RCC 7860 (cell line): Measurements from ENCODE around the gene AK8.

Experiments
- DNase-seq: peaks from one replicate; pipeline ENCODE4 v3.0.0-alpha.2; 2015; ENCODE audit warnings: low spot score
- FAIRE-seq: peaks from 2 replicates; lab custom pipeline; 2012; peaks lifted over from hg19 to GRCh38; lab: Jason Lieb, UNC

Gene AK8

DNA sequence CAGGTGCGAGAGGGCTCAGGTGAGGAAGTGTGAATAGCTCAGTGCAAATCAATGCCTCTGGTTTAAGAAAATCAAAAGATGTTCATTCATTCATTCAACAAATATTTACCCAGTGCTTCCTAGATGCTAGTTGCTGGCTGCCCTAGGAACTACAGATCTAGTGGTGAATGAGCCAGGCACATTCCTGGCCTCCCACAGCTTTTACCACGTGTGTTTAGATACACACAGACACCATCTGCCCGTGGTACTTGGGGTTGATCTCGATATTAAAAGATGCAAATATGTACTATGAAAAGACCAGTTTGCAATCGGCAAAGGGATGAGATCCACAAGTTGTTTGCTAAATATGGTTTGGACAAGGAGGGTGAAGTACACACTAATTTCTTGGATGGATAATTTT lies 129.6 kb downstream of the AK8 start:
- FAIRE-seq (no peak), DNase-seq (no peak)

GRCh38 chr9:132745756-132746709 lies 132.1 kb downstream of the AK8 start:
- FAIRE-seq (no peak), DNase-seq (no peak)

- no peak for FAIRE-seq
- DNase-seq: no peak
Measured at GRCh38 chr9:132744881-132745755, 133.0 kb downstream of the AK8 start.

DNA sequence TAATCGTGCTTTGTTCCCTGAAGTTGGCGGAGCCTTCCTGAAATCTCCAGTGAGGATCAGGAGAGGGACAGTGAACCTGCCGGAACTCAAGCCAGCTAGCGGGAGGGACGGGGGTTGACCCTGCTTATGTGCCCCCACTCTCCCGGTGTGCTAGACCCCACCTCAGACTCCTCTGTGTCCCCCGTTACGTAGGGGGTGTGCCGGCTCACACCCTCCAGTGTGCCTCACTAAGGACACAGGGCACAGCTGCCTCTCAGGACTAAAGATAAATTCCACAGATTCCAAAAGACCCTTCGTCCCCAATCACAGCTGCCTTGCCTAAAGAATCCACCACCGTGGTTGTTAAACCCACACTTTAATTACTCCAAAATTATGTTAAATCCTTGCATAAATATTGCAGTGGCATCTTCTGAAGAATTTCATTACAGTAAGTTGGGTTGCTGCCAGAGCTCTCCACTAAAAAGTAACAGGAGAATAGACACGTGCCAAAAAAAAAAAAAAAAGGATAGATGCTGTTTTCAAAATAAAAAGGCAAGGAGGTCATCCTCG lies 134.1 kb downstream of the AK8 start:
- FAIRE-seq: no peak
- DNase-seq: no peak

- DNase-seq (no peak), FAIRE-seq (no peak)
Measured at GRCh38 chr9:132742821-132743311, 135.2 kb downstream of the AK8 start.

GRCh38 chr9:132740526-132741309 lies 137.4 kb downstream of the AK8 start:
- FAIRE-seq (no peak), DNase-seq (no peak)

DNA sequence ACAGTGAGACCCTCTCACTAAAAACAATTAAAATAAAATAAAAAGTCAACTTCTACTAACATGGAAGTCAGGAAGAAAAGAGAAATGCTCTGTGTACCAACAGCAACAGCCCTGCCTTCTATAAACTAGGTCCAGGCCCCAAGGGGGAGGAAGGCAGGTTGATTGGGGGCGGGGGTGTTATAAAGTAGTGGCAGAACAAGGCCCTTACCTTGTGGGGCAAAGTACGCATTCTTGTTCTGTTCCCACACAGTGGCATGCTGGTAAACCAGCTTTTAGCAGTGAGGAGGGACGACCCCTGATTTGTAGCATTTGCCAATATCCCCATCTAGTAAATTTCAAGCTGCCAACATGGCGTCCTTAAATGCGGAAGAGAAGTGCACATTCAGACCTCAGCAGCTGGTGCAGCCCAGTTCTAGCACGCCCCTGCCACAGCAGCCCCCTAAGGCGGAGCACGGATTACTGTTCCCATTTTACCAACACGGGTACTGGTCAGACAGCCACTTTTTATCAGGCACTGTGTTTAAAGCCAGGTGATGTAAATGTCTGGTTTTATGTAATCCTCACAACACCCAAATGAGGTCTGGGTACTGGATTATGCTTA lies 138.3 kb downstream of the AK8 start:
- FAIRE-seq: no peak
- DNase-seq: no peak

- no peak for DNase-seq
- no peak for FAIRE-seq
Measured at GRCh38 chr9:132733260-132733815, 144.7 kb downstream of the AK8 start.

DNA sequence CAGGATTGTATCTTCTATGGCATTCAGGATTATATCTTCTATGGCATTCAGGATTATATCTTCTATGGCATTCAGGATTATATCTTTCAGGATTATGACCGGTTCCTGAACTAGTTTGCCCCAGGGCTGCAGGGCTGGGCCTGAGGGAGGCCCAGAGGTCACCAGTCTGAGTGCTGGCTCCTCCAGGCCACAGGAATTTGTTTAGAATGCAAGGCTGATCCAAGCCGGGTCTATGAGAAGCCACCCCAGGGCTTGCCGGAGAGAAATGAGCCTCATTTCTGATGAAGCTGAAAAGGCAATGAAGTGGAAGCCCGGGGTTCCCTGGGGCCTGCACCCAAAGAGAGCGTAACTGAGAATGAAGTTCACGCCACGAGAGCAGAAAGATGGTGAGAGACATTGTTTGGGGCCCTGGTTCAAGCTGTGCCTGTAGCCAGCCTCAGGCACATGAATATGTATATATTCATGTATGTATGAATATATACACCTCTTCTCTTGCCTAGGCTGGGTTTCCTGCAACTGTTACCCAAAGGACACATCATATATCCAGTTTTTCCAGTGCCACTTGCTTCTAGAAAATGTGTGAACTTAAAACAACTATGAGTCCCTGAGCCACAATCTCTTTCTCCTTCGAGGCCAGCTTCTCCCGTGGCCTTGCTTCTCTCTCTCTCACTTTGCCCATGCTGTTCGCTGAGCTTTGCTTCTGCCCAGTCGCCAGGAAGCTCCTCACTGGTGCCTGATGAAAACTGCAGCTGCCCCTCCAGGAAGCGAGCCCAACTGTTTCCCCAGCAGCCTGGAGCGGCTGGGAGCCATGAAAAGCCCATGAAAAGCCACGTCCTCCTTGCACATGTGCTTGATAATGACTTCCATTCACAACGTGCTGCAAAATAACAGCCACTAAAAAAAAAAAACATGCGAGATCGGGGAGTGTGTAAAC lies 145.5 kb downstream of the AK8 start:
- FAIRE-seq (no peak), DNase-seq (no peak)

- DNase-seq (no peak), FAIRE-seq (no peak)
Measured at GRCh38 chr9:132731230-132731629, 146.9 kb downstream of the AK8 start.

DNA sequence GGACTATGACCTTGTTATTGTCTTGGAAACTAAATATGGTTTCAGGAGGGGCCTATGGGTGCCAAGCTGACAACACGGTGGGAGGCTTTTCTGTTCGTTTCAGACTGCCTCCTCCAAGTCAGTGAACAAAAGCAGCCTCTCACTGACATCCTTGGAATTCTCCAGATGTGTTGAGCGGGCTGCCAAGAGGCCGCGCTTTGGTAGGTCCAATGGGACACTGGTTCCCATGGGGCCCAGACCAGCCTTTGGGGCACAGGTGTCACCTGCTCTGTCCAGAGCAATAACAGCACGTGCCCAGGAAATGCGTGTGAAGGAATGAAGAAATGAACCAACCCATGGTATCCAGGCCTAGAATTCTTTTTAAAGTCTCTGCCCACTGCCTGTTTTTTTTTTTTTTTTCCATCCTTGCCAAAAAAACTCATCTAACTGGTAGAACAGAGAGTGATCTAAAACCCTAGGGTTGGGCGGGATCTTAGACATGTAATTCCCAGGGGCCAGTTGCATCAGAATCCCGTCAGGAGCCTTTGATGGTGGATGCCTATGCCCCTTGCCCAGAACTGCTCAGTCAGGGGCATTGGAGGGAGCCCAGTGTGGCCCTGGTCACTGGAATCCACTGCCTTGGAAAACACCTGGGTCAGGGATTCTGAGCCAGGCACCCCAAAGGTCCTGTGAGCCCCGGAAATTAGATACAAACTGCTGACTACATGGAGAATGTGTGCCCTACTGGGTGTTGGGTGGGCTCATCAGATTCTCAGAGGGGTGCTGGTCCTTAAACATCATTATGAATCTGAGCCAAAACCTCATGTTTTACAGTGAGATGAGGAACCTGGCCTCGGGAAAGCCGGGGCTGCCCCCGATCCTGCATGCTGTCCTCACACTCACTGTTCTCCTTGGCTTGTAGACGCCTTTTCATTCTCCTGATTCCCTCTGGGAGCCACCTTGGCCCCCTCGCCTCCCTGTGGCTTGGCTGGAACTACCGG lies 147.7 kb downstream of the AK8 start:
- FAIRE-seq (no peak), DNase-seq (no peak)

- DNase-seq: no peak
- no peak for FAIRE-seq
Measured at GRCh38 chr9:132729235-132729890, 148.7 kb downstream of the AK8 start.

GRCh38 chr9:132728497-132728896 lies 149.6 kb downstream of the AK8 start:
- DNase-seq: no peak
- FAIRE-seq: no peak

DNA sequence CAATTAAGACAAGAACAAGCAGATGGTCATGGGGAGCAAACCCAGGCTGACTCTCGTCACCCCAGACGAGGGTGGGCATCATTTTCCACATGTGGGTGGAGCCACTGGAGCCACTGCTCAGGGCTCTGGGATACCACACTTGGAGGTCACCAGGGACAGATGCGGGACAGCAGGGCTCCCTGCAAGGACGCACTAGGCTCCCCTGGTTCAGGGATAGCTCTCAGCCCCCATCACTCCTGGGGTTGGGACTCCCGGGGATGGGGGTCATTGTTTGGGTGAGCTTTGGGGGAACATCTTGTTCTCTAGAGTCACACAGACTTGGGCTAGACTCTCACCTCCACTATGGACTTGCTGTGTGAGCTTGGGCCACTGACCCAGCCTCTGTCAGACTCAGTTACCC lies 150.0 kb downstream of the AK8 start:
- FAIRE-seq: no peak

GRCh38 chr9:132726576-132727130 lies 151.4 kb downstream of the AK8 start:
- no peak for DNase-seq
- FAIRE-seq: no peak

More for the DNA sequence above, 150.0 kb downstream of the AK8 start:
- DNase-seq: no peak

DNA sequence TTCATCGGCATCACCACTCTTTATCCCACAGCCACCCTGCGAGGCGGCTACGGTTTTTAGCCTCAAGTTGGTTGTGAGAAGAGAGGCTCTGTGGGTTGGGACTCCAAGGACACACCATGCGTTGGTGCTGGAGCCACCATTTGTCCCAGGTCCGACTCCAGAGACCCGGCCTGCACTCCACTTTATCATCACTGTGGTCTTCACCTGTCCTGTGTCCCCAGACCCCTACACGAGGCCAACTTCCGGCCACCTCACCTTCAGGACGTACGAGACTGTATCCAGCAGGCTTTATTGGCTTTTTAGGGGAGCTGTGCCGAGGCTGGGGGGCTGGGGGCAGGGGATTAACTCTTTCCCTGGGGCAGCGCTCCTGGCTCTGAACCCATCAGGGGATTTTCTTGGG lies 152.8 kb downstream of the AK8 start:
- FAIRE-seq: no peak
- no peak for DNase-seq

- DNase-seq: no peak
- FAIRE-seq: no peak
Measured at GRCh38 chr9:132723809-132724208, 154.3 kb downstream of the AK8 start.
